ENCODE results near the gene RAB22A.

GRCh38 chr20:58362206-58362516 lies 52.6 kb downstream of the RAB22A start:
- TF ChIP-seq ZC3H11A (IDR thresholded peaks at IDR 0.05; ENCODE audit: low read depth, low read length) (no peak), FOXJ3 (CRISPR knock-in tag; IDR thresholded peaks at IDR 0.05) (no peak), TOE1 (IDR thresholded peaks at IDR 0.05; ENCODE audit: borderline replicate concordance) (no peak), TOE1 (CRISPR knock-in tag; IDR thresholded peaks at IDR 0.05; ENCODE audit: borderline replicate concordance, low read depth) (no peak), POLR2AphosphoS5 (IDR thresholded peaks at IDR 0.05; ENCODE audit: control insufficient read depth, insufficient read depth, low read depth, low read length) (no peak), RAD21 (CRISPR knock-in tag; conservative IDR thresholded peaks at IDR 0.05 in 1 of 2, IDR thresholded peaks at IDR 0.05 in 1 of 2) (no peak)
